T47D (cell line): Measurements from ENCODE around the gene DDIAS.
A peak's percentile ranks its signal among the peaks of the same experiment; 100 is the strongest.

Experiments
- DNase-seq, 2 experiments: peaks; one replicate each; pipeline versions ENCODE4 v3.0.0 to v3.0.0-alpha.2; 2011 to 2012; ENCODE audit warnings: low read depth in 1 of 2, low spot score in 1 of 2
- JUND ChIP-seq: IDR thresholded peaks from 2 replicates; pipeline ENCODE4 v1.6.1; 2012; ENCODE audit warnings: low read depth
- in situ Hi-C: cut with HindIII; loops from 2 replicates; pipeline ENCODE4 v1.10.0; 2016; ENCODE audit warnings: low sequenced_read_pairs, low pct_unique_long_range_greater_than_20kb

DDIAS gene

DNA sequence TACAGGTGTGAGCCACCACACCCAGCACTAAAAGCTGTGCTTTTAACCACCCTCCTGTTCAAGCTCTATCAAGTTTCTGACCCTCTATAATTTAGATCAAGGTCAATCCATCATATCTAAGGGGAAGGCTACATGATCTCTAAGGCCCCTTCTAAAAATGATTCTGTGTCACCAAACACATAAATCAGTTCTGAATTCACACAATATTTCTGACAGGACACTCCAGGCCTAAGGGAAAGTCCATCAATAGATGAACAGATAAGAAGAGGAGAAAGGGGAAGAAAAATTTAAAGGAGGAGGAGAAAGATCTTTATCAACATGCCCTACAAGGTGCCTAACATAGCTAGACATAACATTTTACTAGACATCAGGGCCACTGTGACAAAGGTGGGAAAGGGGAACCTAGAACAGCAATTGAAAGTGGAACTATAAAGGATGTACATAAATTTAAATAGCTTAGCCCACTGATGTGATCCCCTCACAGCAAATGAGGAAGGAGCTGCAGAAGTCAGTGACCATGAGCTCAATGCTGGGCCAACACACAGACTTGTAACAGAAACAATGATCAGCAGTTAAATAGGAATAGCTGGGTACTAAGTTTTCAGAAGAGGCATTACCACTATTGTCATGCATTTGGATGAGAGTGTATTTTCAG lies 6.0 kb upstream of the DDIAS start:
- in situ Hi-C loops, result no loop called here
- no peak for DNase-seq
- no peak for TF ChIP-seq JUND

DNA sequence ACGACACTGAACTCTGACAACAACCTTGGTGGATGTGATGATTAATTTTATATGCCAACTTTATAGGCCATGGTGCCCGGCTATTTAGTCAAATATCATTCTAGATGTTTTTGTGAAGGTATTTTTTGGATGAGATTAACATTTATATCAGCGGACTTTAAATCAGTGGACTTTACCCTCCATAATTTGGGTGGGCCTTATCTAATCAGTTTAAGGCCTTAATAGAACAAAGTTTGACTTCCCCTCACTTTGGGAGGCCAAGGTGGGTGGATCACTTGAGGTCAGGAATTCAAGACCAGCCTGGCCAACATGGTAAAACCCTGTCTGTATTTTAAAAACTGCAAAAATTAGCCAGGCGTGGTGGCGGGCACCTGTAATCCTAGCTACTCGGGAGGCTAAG lies 5.4 kb upstream of the DDIAS start:
- in situ Hi-C loops, result no loop called here
- DNase-seq, result no peak
- TF ChIP-seq JUND, result no peak

DNA sequence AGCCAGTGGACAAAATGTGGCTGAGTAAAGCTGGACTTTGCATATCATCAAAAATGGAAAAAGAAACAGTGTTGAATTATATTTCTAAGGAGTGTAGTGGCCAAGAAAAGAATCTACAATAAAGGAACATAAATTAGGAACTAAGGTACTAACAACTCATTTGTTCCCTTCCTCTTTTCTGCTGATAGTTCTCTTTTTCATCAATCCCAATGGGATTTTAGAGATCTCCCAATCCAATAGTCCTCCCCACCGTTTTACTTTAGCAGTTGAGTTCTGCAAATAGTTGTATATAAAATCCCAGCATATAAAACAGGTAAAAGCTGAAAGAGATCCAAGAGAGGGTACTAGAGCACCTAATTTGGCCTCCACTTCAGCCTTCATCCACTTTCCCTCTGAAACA lies 3.3 kb upstream of the DDIAS start:
- in situ Hi-C loops, result no loop called here
- DNase-seq, result no peak
- TF ChIP-seq JUND, result no peak

DNA sequence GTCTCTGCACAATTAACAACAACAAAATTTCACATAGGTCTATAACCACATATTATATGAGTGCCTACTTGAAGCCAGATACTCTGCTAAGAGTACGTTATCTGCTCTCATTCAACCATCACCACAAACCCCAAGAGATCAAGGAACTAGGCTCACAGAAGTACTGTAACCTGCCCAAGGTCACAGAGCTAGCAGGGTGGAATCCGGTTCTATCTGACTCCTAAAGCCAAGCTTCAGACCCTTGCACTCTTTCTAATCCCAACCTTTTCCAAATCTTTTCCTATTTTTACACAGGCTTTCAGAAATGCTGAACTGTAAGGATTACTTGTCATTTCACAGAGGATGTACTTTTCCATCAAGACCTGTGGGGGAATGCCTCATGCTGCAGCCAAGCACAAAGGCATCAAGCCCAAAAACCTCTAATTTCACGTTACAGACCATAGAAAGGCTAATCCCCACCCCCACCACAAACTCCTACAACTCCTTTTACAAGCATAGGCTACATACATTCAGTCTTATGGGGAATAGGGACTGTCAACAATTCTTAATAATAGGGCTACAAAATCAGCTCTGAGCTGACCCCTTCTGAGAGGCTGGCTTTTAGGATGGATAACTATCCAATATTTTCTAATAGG lies 2.2 kb upstream of the DDIAS start:
- DNase-seq, result no peak
- in situ Hi-C loops, result no loop called here
- TF ChIP-seq JUND, result no peak

DNA sequence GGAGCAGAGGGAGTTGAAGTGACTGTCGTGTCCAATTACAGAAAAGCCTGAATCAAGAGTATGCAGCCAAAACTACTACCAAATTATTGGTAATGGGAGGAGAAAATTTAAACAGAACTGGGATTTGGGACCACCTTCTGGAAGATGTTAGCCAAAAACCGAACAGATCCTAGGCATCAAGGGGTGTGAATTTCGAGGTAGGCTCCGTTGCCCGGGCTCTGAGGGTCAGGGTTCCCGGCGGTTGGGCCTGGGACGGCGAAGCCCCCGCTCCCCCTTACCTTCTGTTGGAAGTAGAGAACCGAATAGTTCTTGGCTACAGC lies 1.6 kb upstream of the DDIAS start:
- no peak for DNase-seq
- in situ Hi-C loops, result no loop called here
- no peak for TF ChIP-seq JUND

DNA sequence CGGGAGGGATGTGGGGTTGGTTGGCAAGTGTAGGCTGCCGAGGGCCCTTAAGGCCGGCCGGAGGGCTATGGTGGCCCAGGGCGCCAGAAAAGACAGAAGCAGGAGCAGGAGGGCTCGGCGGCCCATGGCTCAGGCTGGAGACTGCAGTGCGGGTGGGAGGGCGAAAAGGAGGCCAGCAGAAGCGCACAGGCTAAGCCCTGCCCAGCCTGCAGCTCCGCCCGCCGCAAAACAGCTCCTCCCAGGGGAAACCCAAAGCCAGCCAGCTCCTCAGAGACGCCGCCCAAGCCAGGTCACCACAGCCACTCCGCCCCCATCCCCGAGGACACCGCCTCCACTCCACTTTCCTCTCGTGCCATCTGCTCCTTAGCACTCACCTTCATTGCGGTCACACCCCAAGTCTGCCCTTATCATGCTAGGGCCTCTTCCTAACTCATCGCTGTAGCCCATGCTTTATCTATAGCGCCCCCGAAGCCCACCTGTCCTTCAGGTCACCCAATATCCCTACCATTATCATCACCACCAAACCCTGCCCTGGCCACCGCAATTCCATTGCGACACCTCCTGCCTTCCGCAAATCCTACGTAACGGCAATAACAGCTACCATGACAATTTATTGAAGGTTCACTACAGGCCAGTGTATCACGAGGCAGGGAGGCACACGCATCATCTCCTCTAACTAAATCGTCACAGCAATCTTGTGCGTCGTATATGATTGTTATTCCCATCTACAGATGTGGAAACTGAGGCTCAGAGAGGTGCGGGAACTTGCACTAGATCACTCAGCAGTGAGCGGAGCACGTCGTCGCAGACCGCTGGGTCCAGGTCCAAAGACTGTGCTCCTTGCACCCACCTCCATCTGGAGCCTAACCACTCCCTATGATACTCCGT lies 1.0 kb upstream of the DDIAS start, which contains the start of gene PRCP:
PRCP (minus strand) TSS at position 154 of the 888 bp plus-strand sequence; CDS start at position 126, 28 bp downstream.
- in situ Hi-C loops, result no loop called here
- peak; percentile 92 to 96 for DNase-seq
- TF ChIP-seq JUND, result no peak

DNA sequence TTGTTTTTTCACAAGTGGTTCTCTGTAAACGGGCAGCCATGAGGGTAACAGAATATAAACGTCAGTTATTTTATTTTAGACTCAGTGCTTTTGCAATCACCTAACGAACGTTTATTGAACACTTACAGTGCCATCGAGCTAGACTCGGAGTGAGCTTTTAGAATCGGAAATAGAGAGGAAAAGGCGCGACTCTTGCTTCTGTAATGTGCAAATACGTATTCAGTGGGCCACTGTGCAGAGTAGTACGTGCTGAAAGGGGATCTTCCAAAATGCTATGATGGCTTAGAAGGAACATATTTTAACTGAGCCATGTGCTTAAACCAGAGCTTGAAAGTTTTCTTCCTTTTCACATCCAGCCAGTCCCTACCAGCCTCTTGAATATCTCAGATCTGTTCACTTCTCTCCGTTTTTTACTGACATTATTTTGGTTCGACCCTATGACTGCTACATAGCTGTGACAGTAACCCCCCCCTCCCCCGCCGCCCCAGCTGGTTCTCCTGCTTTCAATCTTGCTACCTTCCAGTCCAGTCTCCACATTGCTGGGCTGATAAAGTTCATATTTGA lies 468 bp downstream of the DDIAS start:
- no peak for DNase-seq
- in situ Hi-C loops, result no loop called here
- no peak for TF ChIP-seq JUND

DNA sequence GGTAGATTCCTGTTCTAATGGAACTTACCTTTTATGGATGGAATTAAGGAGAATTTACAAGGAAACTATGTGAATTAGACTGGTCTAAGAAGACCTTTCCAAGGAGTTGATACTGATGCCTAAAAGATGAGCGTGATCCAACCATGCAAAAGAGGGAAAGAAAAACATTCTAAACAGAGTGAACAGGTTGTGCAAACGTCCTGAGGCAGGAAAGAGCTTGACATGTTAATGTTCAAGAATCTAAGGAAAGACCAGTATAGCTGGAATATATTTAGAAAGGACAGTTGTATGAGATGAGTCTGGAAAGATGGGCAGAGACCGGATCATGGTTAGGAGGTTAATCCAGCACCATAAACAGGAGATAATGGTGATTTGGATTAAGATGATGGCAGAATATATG lies 1.3 kb downstream of the DDIAS start:
- in situ Hi-C loops, result no loop called here
- no peak for TF ChIP-seq JUND
- no peak for DNase-seq

DNA sequence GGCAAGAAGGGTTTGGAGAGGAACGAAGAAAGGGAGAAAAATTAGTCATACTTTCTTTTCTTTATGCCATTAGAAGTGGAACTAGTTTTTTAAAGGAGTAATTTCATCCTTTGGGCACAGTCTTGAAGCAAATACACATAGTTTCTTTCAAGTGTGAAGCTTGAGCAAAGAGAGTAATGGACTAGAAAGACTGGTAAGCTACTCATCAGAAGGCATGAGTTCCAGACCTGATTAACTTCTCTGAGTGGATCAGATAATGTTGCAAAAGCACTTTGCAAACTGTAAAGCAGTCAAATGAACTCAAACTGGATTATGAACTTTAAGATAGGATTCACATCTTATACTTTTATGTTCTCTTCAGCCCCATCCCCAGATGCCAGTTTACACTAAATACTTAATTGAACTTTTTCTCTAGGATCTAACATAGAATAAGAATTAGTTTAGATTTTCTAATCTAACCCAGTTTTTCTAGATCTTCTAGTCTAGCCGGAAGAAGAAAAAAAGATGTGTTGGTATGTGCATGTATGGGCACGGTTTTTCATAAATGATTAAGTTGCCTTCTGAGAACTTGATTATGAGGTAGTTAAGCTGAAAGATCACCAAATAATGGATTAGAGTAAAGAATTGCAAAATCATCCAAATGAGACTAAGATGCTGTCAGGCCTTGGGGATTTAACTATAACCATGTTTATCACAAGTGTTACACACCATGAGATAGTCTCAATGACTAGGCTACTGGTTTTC lies 2.5 kb downstream of the DDIAS start:
- DNase-seq, result no peak
- TF ChIP-seq JUND, result no peak
- in situ Hi-C loops, result no loop called here

DNA sequence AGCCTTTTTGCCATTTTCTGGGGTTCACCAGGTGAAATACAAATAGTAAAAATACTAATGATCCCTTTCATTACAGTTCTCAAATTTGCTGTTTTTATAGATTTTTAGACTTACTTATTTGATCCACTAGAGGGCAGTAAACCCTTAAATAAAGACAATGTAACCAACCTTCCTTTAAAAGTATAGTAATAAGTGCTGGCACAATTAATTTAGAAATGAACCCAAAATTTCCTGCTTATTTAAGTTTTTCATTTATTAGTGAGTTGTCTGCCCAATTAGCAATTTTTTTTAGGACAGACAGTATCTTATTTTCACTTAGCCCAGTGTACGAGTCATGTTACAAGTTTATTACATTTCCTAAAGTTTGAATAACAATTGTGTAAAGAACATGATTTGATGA lies 4.7 kb downstream of the DDIAS start:
- no peak for TF ChIP-seq JUND
- in situ Hi-C loops, result no loop called here
- DNase-seq, result peak in 1 of 2 experiments; percentile 48

DNA sequence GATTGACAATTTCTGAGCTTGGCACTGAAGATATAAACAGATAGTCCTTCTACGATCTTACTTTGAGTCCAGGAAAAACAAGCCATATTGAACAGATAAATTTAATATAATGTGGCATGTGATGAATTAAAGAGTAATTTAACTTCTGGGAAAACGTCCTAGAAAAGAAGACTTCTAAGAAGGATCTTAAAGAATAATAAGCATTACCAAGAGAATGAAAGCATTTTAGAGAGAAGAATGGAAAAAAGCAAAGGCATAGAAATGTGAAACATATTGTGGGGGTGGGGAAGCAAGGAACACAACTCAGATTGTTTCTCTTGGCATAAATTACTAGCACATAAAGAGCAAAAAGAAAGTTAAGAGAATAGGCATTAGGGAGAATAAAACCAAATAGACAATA lies 5.4 kb downstream of the DDIAS start:
- in situ Hi-C loops, result no loop called here
- no peak for DNase-seq
- TF ChIP-seq JUND, result no peak

DNA sequence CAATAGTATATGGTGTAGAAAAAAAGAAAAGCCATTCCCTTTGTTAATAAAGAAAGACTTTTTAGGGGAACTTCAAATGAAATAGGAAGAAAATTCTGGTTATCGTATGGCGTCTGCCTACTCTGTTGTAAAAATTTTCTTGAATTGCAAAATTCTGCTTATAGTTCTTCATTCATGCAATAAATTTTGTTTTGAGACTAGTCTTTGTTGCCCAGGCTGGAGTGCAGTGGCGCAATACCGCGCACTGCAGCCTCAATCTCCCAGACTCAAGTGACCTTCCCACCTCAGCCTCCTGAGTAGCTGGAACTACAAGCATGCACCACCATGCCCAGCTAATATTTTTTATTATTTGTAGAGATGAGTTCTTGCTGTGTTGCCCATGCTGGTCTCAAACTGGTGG lies 5.8 kb downstream of the DDIAS start:
- in situ Hi-C loops, result no loop called here
- DNase-seq, result no peak
- no peak for TF ChIP-seq JUND
